Measurements from ENCODE around the gene FGF18. TPM values are rescaled to one million over a fixed set of nuclear protein-coding genes. Genes with fewer than 3 reads are reported as not detected.

Gene FGF18
- total RNA-seq, 4 donors from 2014 or later, result 0.14 to 0.32 TPM; not detected in 2

DNA sequence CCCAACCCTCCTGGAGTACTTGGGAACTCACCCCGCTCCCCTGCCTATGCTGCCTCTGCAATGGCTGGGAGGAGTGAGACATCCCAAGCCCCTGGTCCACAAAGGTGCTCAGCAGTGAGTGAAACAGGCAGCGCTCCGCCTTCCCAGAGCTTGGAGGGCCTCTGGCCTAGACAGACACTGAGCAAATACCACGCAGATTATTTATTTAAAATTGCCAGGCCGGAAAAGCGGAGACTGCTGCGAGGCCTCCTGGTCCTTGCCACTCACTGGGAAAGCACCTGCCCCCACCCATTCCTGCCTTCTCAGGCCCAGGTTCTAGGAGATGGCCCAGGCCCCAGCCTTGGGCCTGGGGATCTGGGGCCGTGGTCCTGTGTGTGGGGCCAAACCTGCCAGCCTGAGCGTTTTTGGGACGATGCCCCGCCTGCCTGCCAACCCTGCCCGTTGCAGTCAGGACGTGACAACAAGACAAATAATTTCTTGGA is 17.4 kb downstream of the FGF18 start:
- no peaks in the 10 kb centered on the region for H3K36me3 ChIP-seq
- H3K27ac ChIP-seq, result no peak overlapping the region
- H3K27me3 ChIP-seq, result no peaks in the 10 kb centered on the region
- H3K4me1 ChIP-seq, result no peaks in the 10 kb centered on the region
- in situ Hi-C loops (cut with MboI; ENCODE audit: low pct_ligation_motif_present in 1 of 4, low pct_unique_long_range_greater_than_20kb in 1 of 4, low sequenced_read_pairs in 3 of 4), result loop anchor here in 1 of 4 donors (25.0 kb wide), 1 partner anchor 450 kb away; no protein-coding TSS in a partner anchor
- DNase-seq, result no peak
- intact Hi-C loops (cut with DNase I; ENCODE audit: low total_unique reads), result no loop called here
- H3K9me3 ChIP-seq, result no peaks in the 10 kb centered on the region
- no peak for TF ChIP-seq POLR2A (IDR thresholded peaks at IDR 0.05)
- 79% methylated on average over 8 of the region's 13 CpGs; no CpG with 5 or more reads in 1 of the 2 donors for WGBS, 2 donors (ENCODE audit: low coverage in 1 of 2)
- no peak overlapping the region for H3K4me3 ChIP-seq

DNA sequence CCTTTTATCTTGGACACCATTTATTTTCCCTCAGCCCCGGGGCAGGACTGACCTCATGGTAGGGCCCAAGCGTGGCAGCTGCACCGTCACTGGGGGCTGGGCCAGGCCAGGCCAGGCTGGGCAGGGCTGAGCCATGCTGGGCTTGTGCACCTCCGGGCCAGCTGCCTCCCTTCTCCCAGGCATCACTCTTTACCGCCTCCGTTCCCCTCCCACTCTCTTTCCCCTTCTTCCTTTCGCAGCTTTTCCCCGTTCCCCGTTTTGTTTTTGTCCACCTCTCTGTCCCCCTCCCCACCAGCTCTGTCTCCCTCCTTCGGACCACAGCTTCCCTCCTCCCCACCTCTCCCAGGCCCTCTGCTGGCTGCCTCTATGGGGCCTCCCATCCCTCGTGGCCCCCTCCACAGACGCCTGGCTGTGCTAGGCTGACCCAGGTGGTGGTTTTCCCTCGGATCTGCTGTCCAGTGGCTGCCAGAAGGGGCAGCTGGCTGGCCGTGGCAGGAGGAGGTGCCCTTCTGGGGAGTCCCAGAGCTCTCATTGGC is 17.9 kb downstream of the FGF18 start:
- Histone ChIP-seq H3K36me3 (no peaks in the 10 kb centered on the region), H3K9me3 (no peaks in the 10 kb centered on the region), H3K27ac (no peak overlapping the region), H3K4me1 (no peaks in the 10 kb centered on the region), H3K27me3 (no peaks in the 10 kb centered on the region), H3K4me3 (no peak overlapping the region)
- in situ Hi-C loops (cut with MboI; ENCODE audit: low pct_ligation_motif_present in 1 of 4, low pct_unique_long_range_greater_than_20kb in 1 of 4, low sequenced_read_pairs in 3 of 4) (loop anchor here in 1 of 4 donors (25.0 kb wide), 1 partner anchor 450 kb away; no protein-coding TSS in a partner anchor), intact Hi-C loops (cut with DNase I; ENCODE audit: low total_unique reads) (no loop called here)
- DNase-seq, result no peak
- WGBS, 2 donors (ENCODE audit: low coverage in 1 of 2), result 65 to 75% methylated on average over 2 to 14 of the region's 14 CpGs
- TF ChIP-seq EP300 (IDR thresholded peaks at IDR 0.05; ENCODE audit: low read depth) (no peak), POLR2A (IDR thresholded peaks at IDR 0.05) (no peak), POLR2AphosphoS5 (IDR thresholded peaks at IDR 0.05) (no peak)
- TF ChIP-seq, protein P1, sequence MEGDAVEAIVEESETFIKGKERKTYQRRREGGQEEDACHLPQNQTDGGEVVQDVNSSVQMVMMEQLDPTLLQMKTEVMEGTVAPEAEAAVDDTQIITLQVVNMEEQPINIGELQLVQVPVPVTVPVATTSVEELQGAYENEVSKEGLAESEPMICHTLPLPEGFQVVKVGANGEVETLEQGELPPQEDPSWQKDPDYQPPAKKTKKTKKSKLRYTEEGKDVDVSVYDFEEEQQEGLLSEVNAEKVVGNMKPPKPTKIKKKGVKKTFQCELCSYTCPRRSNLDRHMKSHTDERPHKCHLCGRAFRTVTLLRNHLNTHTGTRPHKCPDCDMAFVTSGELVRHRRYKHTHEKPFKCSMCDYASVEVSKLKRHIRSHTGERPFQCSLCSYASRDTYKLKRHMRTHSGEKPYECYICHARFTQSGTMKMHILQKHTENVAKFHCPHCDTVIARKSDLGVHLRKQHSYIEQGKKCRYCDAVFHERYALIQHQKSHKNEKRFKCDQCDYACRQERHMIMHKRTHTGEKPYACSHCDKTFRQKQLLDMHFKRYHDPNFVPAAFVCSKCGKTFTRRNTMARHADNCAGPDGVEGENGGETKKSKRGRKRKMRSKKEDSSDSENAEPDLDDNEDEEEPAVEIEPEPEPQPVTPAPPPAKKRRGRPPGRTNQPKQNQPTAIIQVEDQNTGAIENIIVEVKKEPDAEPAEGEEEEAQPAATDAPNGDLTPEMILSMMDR (IDR thresholded peaks at IDR 0.05), result no peak

DNA sequence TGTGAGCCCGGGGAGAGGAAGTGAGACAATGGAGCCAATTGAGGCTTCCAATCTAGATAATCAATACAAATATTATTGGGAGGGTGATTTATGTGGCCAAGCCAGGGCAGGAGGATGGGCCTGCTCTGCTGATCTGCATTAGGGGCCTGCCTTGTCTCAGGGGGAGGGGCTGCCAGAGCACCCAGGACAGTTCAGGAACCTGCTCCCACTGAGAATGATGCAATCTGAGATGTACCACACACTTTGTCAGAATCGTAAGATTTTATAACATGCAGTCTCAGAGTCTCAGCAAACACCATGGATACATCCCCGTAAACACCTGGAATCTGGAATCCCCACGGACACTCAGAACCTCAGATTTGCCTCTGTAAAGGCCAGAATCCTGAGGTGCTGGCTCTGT is 19.3 kb downstream of the FGF18 start:
- intact Hi-C loops (cut with DNase I; ENCODE audit: low total_unique reads), result no loop called here
- Histone ChIP-seq H3K4me3 (no peak overlapping the region), H3K4me1 (no peaks in the 10 kb centered on the region), H3K27me3 (no peaks in the 10 kb centered on the region), H3K27ac (no peak overlapping the region), H3K36me3 (no peaks in the 10 kb centered on the region), H3K9me3 (no peaks in the 10 kb centered on the region)
- in situ Hi-C loops (cut with MboI; ENCODE audit: low pct_ligation_motif_present in 1 of 4, low pct_unique_long_range_greater_than_20kb in 1 of 4, low sequenced_read_pairs in 3 of 4), result loop anchor here in 1 of 4 donors (25.0 kb wide), 1 partner anchor 449 kb away; no protein-coding TSS in a partner anchor
- WGBS, 2 donors (ENCODE audit: low coverage in 1 of 2), result 44% methylated on average over 4 of the region's 4 CpGs; no CpG with 5 or more reads in 1 of the 2 donors
- TF ChIP-seq POLR2AphosphoS5 (IDR thresholded peaks at IDR 0.05) (no peak), POLR2A (IDR thresholded peaks at IDR 0.05) (no peak), EP300 (IDR thresholded peaks at IDR 0.05; ENCODE audit: low read depth) (no peak)
- TF ChIP-seq, protein P1 (IDR thresholded peaks at IDR 0.05), result no peak
- DNase-seq, result no peak

DNA sequence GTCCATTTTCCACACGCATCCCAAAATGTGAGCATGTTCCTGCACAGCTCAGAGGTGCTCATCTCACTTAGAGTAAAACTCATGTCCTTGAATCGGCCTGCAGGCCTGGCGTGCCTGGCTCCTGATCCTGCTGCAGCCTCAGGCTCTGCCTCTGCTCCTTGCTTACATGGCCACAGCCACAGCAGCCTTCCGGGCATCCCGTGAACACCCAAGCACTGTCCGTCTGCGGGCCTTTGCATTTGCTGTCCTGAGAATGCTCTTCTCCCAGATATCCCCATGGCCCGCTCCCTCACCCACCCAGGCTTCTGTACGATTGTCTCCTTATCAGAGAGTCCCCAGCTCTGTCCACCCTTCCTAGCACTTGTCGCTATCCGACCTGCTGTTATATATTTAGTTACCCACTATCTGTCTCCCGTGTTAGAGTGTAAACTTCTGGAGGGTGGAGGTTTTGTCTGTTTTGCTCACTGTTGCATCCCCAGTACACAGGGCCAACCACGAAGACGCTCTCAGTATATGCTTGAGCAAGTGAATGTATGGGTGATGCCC is 21.9 kb downstream of the FGF18 start:
- 94 to 100% methylated on average over 1 to 14 of the region's 14 CpGs for WGBS, 2 donors (ENCODE audit: low coverage in 1 of 2)
- in situ Hi-C loops (cut with MboI; ENCODE audit: low pct_ligation_motif_present in 1 of 4, low pct_unique_long_range_greater_than_20kb in 1 of 4, low sequenced_read_pairs in 3 of 4) (loop anchor here in 1 of 4 donors (25.0 kb wide), 1 partner anchor 446 kb away; no protein-coding TSS in a partner anchor), intact Hi-C loops (cut with DNase I; ENCODE audit: low total_unique reads) (no loop called here)
- Histone ChIP-seq H3K4me1 (no peaks in the 10 kb centered on the region), H3K36me3 (no peaks in the 10 kb centered on the region), H3K9me3 (no peaks in the 10 kb centered on the region), H3K4me3 (no peak overlapping the region), H3K27ac (no peak overlapping the region), H3K27me3 (no peaks in the 10 kb centered on the region)
- TF ChIP-seq, protein P1 (IDR thresholded peaks at IDR 0.05), result no peak
- TF ChIP-seq POLR2A (IDR thresholded peaks at IDR 0.05), result no peak
- TF ChIP-seq EP300 (IDR thresholded peaks at IDR 0.05; ENCODE audit: low read depth), result no peak
- TF ChIP-seq POLR2AphosphoS5 (IDR thresholded peaks at IDR 0.05), result no peak
- no peak for DNase-seq
